ENCODE results near the gene RANBP1.

The RANBP1 gene

GRCh38 chr22:20175597-20175900, 59.6 kb downstream of the RANBP1 start:
- Histone ChIP-seq H3K27ac (no peak overlapping the region), H3K9me3 (ENCODE audit: severe bottlenecking) (no peaks in the 10 kb centered on the region), H3K4me3 (ENCODE audit: low read depth, low read length) (no peak overlapping the region), H3K27me3 (ENCODE audit: insufficient read depth, low read depth, severe bottlenecking) (no peaks in the 10 kb centered on the region), H3K36me3 (no peaks in the 10 kb centered on the region)
- no peak for TF ChIP-seq CTCF (IDR thresholded peaks at IDR 0.05; ENCODE audit: low read depth, low read length)
- no peak for DNase-seq

- no peak for TF ChIP-seq CTCF (IDR thresholded peaks at IDR 0.05; ENCODE audit: low read depth, low read length)
- H3K27ac ChIP-seq = no peak overlapping the region
- H3K4me3 ChIP-seq (ENCODE audit: low read depth, low read length) = no peak overlapping the region
These were observed 60.6 kb downstream of the RANBP1 start for GRCh38 chr22:20176421-20177085.

More at GRCh38 chr22:20176421-20177085, 60.6 kb downstream of the RANBP1 start:
- H3K36me3 ChIP-seq = no peaks in the 10 kb centered on the region
- no peaks in the 10 kb centered on the region for H3K27me3 ChIP-seq (ENCODE audit: insufficient read depth, low read depth, severe bottlenecking)
- no peaks in the 10 kb centered on the region for H3K9me3 ChIP-seq (ENCODE audit: severe bottlenecking)
- DNase-seq = no peak

Data from WERI-Rb-1 (cell line).